T-helper 9 cell (primary cell): ENCODE measurements around the gene PRR11.
"Not testable (repeated sequence)": the region's sequence is repeated elsewhere in the genome, so short reads cannot be mapped to it uniquely, and the experiment has no call there.

Source experiments
- DNase-seq: peaks from one replicate; pipeline ENCODE4 v3.0.0-alpha.2; 2020
- total RNA-seq, 2 donors: gene quantifications; one replicate each; lab custom pipeline; 2026; lab: John Stamatoyannopoulos, UW

PRR11 gene
- total RNA-seq: 0.56 to 0.97 reads per million in 2 donors

GRCh38 chr17:59155439-59156177 is at the start of gene PRR11:
Gene PRR11, plus strand, starts transcription at chr17:59155746. Its CDS starts 14,007 bp downstream, at chr17:59169753.
- DNase-seq: peak; percentile 83

- DNase-seq: peak; percentile 73
Measured at GRCh38 chr17:59105852-59106462, 49.6 kb upstream of the PRR11 start.

- peak; percentile 94 for DNase-seq
Measured at GRCh38 chr17:59106463-59107305, 48.9 kb upstream of the PRR11 start, which contains the start of gene TRIM37. Gene TRIM37, minus strand, starts transcription at chr17:59106880. Its CDS starts 419 bp downstream, at chr17:59106461.

- no peak for DNase-seq
Measured at GRCh38 chr17:59107306-59107670, 48.3 kb upstream of the PRR11 start.

- no peak for DNase-seq
Measured at GRCh38 chr17:59108400-59109102, 47.0 kb upstream of the PRR11 start.

- no peak for DNase-seq
Measured at GRCh38 chr17:59110973-59111372, 44.6 kb upstream of the PRR11 start.

- no peak for DNase-seq
Measured at GRCh38 chr17:59111539-59111938, 44.0 kb upstream of the PRR11 start.

- DNase-seq: no peak
Measured at GRCh38 chr17:59115474-59115873, 40.1 kb upstream of the PRR11 start.

GRCh38 chr17:59121901-59122480 is 33.6 kb upstream of the PRR11 start:
- no peak for DNase-seq

GRCh38 chr17:59124665-59125064 is 30.9 kb upstream of the PRR11 start:
- DNase-seq: no peak

GRCh38 chr17:59126809-59127417 is 28.6 kb upstream of the PRR11 start:
- no peak for DNase-seq

GRCh38 chr17:59129814-59130213 is 25.7 kb upstream of the PRR11 start:
- DNase-seq: no peak

GRCh38 chr17:59131131-59131530 is 24.4 kb upstream of the PRR11 start:
- DNase-seq: no peak

- DNase-seq: not testable (repeated sequence)
Measured at GRCh38 chr17:59138339-59138738, 17.2 kb upstream of the PRR11 start.

- no peak for DNase-seq
Measured at GRCh38 chr17:59139939-59140338, 15.6 kb upstream of the PRR11 start.

- no peak for DNase-seq
Measured at GRCh38 chr17:59141860-59142259, 13.7 kb upstream of the PRR11 start.

- no peak for DNase-seq
Measured at GRCh38 chr17:59145571-59146096, 9.9 kb upstream of the PRR11 start.

GRCh38 chr17:59149051-59149450 is 6.5 kb upstream of the PRR11 start:
- DNase-seq: no peak

- DNase-seq: no peak
Measured at GRCh38 chr17:59149841-59150511, 5.6 kb upstream of the PRR11 start.

- no peak for DNase-seq
Measured at GRCh38 chr17:59151006-59151405, 4.5 kb upstream of the PRR11 start.

- no peak for DNase-seq
Measured at GRCh38 chr17:59151591-59151990, 4.0 kb upstream of the PRR11 start.
